PC-9 (cell line): ENCODE measurements around the gene PLEKHF1.

ENCODE experiments used
- EZH2 ChIP-seq: fragments of 200-600 bp; sonication (generic); IDR thresholded peaks from 2 replicates; pipeline ENCODE4 v1.8.0; 2017; ENCODE audit warnings: antibody characterized with exemption, low read depth
- TF ChIP-seq, protein P1 (sequence below): fragments of 200-600 bp; sonication (generic); conservative IDR thresholded peaks from 2 replicates; pipeline ENCODE4 v1.6.1; 2017; ENCODE audit warnings: mixed run types, antibody characterized with exemption, mild to moderate bottlenecking, moderate library complexity

DNA sequence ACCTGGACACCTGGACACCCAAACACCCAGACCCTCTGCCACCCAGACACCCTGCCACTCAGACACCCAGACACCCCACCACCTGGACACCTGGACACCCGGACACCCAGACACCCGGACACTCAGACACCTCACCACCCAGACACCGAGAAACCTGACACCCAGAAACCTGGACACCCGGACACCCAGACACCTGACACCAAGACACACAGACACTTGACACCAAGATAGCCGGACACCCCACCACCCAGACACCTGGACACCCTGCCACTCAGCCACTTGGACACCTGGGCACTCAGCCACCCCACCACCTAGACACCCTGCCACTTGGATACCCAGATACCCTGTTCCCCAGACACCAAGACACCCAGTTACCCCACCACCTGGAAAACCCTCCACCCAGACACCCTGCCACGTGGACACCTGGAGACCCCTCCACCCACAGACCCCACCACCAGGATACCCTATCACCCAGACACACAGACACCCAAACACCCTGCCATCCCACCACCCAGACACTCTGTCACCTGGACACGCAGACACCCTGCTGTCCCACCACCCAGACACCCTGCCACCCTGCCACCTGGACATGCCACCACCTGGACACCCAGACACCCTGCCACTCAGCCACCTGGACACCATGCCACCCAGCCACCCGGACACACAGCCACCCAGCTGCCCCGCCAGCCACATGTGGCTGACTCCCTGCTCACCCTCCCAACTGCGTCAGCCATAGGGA lies 32.4 kb downstream of the PLEKHF1 start:
- TF ChIP-seq, protein P1, sequence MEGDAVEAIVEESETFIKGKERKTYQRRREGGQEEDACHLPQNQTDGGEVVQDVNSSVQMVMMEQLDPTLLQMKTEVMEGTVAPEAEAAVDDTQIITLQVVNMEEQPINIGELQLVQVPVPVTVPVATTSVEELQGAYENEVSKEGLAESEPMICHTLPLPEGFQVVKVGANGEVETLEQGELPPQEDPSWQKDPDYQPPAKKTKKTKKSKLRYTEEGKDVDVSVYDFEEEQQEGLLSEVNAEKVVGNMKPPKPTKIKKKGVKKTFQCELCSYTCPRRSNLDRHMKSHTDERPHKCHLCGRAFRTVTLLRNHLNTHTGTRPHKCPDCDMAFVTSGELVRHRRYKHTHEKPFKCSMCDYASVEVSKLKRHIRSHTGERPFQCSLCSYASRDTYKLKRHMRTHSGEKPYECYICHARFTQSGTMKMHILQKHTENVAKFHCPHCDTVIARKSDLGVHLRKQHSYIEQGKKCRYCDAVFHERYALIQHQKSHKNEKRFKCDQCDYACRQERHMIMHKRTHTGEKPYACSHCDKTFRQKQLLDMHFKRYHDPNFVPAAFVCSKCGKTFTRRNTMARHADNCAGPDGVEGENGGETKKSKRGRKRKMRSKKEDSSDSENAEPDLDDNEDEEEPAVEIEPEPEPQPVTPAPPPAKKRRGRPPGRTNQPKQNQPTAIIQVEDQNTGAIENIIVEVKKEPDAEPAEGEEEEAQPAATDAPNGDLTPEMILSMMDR, result no peak
- no peak for TF ChIP-seq EZH2
